ENCODE measurements around the gene SUPT3H. TPM values are rescaled to one million over a fixed set of nuclear protein-coding genes. Genes with fewer than 3 reads are reported as not detected.

SUPT3H gene
- total and polyA plus RNA-seq, 12 donors = 2.1 to 6.2 (median 3.5) TPM

DNA sequence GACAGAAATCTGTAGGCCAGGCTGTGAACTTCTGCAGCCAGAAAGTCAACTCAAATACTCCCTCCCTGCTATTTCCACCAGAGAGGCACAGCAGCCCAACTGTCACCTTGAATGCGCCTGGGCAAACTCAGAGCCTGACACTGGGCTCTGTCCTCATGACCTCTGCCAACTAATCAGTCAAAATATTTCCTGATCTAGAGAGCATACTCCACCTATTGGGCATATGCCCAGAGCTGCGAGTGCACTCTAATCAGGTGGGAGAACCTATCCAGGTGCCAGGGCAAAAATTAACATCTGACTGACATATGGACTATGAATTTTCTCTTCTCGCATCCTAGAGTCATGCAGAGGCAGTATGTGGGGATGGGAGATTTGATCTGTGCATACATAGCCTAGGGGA is 455.9 kb downstream of the SUPT3H start:
- no peak overlapping the region for H3K4me3 ChIP-seq
- ATAC-seq (peak; percentile 81 to 98 (median 96)), DNase-seq (peak; percentile 24 to 64)
- no peaks in the 10 kb centered on the region for H3K27me3 ChIP-seq
- H3K4me1 ChIP-seq = peaks cover 0 to 21% (median 0%) of the 10 kb centered on the region in 9 donors
- intact Hi-C loops (cut with DNase I) = no loop called here
- no peaks in the 10 kb centered on the region for H3K36me3 ChIP-seq
- H3K9me3 ChIP-seq = no peaks in the 10 kb centered on the region
- WGBS, 2 donors = 38 to 60% methylated on average over 3 of the region's 3 CpGs
- TF ChIP-seq, protein P1, sequence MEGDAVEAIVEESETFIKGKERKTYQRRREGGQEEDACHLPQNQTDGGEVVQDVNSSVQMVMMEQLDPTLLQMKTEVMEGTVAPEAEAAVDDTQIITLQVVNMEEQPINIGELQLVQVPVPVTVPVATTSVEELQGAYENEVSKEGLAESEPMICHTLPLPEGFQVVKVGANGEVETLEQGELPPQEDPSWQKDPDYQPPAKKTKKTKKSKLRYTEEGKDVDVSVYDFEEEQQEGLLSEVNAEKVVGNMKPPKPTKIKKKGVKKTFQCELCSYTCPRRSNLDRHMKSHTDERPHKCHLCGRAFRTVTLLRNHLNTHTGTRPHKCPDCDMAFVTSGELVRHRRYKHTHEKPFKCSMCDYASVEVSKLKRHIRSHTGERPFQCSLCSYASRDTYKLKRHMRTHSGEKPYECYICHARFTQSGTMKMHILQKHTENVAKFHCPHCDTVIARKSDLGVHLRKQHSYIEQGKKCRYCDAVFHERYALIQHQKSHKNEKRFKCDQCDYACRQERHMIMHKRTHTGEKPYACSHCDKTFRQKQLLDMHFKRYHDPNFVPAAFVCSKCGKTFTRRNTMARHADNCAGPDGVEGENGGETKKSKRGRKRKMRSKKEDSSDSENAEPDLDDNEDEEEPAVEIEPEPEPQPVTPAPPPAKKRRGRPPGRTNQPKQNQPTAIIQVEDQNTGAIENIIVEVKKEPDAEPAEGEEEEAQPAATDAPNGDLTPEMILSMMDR (IDR thresholded peaks at IDR 0.05) = peak in 1 of 9 donors; percentile 6
- H3K27ac ChIP-seq = peak overlapping the region in 7 of 10 donors; percentile 6 to 69 (median 66)

DNA sequence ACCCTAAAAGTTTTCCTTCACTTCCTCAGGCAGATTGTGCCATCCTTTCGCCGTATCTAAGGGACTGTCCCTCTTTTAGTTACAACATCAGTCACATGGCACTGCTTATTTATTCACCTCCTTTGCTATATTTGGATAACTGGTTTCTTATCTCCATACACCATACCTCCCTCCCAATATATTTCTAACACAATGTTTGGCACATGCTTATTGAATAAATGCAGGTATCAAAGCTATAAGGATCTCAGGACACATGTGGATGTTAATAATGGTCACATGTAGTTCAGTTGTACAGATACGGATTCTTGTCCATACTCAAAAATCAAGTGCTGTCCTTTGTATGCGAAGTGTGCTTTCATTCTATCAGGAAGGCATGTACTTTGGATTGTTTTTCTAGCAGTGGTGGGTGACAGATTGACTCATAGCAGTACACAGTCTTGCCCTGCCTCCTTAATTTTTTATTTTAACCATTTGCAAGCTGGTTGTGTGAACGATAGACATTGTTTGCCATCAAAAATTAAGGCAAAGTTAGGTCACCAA is 456.7 kb downstream of the SUPT3H start:
- Histone ChIP-seq H3K9me3 (no peaks in the 10 kb centered on the region), H3K4me3 (no peak overlapping the region), H3K4me1 (peaks cover 0 to 21% (median 0%) of the 10 kb centered on the region in 9 donors), H3K36me3 (no peaks in the 10 kb centered on the region), H3K27ac (peak overlapping the region in 7 of 10 donors; percentile 6 to 69 (median 66)), H3K27me3 (no peaks in the 10 kb centered on the region)
- TF ChIP-seq, protein P1 (IDR thresholded peaks at IDR 0.05) = no peak
- ATAC-seq (peak in 6 of 8 donors; percentile 34 to 75 (median 72)), DNase-seq (no peak)
- WGBS, 2 donors = 39 to 52% methylated on average over 5 of the region's 5 CpGs
- intact Hi-C loops (cut with DNase I) = no loop called here

DNA sequence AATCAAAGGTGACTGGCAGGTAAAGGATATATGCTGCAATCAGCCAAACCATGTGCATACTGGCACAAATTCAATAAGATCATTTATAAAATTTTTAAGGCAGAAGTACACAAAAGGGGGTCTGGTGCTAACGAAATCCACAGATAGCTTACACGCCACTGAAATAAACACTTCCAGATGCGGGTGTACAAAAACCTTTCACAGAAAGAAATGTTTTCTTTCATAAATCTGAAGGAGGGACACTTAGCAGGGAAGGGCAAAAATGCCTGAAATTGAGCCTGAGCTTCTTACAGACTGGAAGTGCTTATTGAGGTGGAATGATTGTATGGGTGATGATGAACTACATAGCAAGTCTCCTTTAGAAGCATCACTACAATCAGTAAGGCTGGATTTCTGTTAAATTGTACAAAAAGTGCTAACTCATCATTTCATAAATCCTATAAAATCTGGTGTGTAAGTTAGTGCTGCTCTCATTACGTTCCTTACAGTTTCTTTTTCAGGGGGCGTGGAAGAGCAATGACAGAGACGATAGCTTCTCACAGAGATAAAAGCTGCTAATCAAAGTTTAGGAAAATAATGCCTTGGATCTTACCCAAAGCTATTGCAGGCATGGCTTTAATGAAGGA is 458.9 kb downstream of the SUPT3H start:
- Histone ChIP-seq H3K9me3 (no peaks in the 10 kb centered on the region), H3K27me3 (no peaks in the 10 kb centered on the region), H3K4me3 (no peak overlapping the region), H3K4me1 (peaks cover 0 to 14% (median 0%) of the 10 kb centered on the region in 9 donors), H3K27ac (no peak overlapping the region), H3K36me3 (no peaks in the 10 kb centered on the region)
- 81 to 84% methylated on average over 6 of the region's 6 CpGs for WGBS, 2 donors
- ATAC-seq (no peak), DNase-seq (no peak)
- TF ChIP-seq, protein P1 (IDR thresholded peaks at IDR 0.05) = no peak
- intact Hi-C loops (cut with DNase I) = no loop called here

GRCh38 chr6:44917430-44917829 is 460.3 kb downstream of the SUPT3H start:
- TF ChIP-seq, protein P1 (IDR thresholded peaks at IDR 0.05) = no peak
- intact Hi-C loops (cut with DNase I) = no loop called here
- no peaks in the 10 kb centered on the region for H3K36me3 ChIP-seq
- H3K27ac ChIP-seq = no peak overlapping the region
- no peak for DNase-seq
- no peaks in the 10 kb centered on the region for H3K9me3 ChIP-seq
- H3K4me3 ChIP-seq = no peak overlapping the region
- 91 to 93% methylated on average over 2 of the region's 2 CpGs for WGBS, 2 donors
- peaks cover 0 to 14% (median 0%) of the 10 kb centered on the region in 9 donors for H3K4me1 ChIP-seq
- H3K27me3 ChIP-seq = no peaks in the 10 kb centered on the region
- ATAC-seq = no peak

All from heart right ventricle (tissue), 16 donors.